IMR-90 (cell line): ENCODE results near the gene FOXI1. TPM values are rescaled to one million over a fixed set of nuclear protein-coding genes. Genes with fewer than 3 reads are reported as not detected.

ENCODE experiments used
- ATAC-seq: fragments of 200-7000 bp; cut with Tn5 transposase; 2 replicates; pipeline ENCODE4 v1.9.1; 2020; ENCODE audit warnings: low read depth, mild to moderate bottlenecking, moderate library complexity
- BruUV-seq: library from RNA; stranded (reverse); fragments of 400-500 nt; replicated peaks from 2 replicates; lab custom pipeline; 2021; lab: Mats Ljungman, UMichigan
- CTCF ChIA-PET: fragments of 300-600 bp; formaldehyde crosslinking; extraction: SDS; loops from one replicate; lab custom pipeline; 2021; ENCODE audit warnings: antibody characterized with exemption; lab: Yijun Ruan, JAX
- POLR2A ChIA-PET: fragments of 300-600 bp; sonication (Branson Sonifier 250); formaldehyde crosslinking; loops from one replicate; lab custom pipeline; 2022; ENCODE audit warnings: antibody characterized with exemption; ENCODE audit not compliant: unreplicated experiment; lab: Charles Lee
- DNase-seq: peaks from one replicate; pipeline ENCODE4 v3.0.0; 2013
- H2AFZ ChIP-seq: replicated peaks from 2 replicates; pipeline ENCODE3; 2013; ENCODE audit warnings: low read length, mild to moderate bottlenecking; ENCODE audit not compliant: poor library complexity
- H2AK5ac ChIP-seq: 2 replicates; pipeline ENCODE4 v1.6.1; 2013; ENCODE audit warnings: low read depth, low read length, inconsistent platforms
- H2AK9ac ChIP-seq: replicated peaks from 2 replicates; pipeline ENCODE3; 2013; ENCODE audit warnings: mild to moderate bottlenecking, low read depth, low read length, moderate library complexity; ENCODE audit not compliant: poor library complexity
- H2BK120ac ChIP-seq: 2 replicates; pipeline ENCODE4 v1.6.1; 2013; ENCODE audit warnings: low read depth, low read length, inconsistent platforms
- H2BK15ac ChIP-seq: 3 replicates; pipeline ENCODE4 v1.6.1; 2013; ENCODE audit warnings: low read depth, low read length, inconsistent platforms
- H2BK20ac ChIP-seq: 2 replicates; pipeline ENCODE4 v1.6.1; 2013; ENCODE audit warnings: low read depth, mild to moderate bottlenecking, inconsistent platforms, low read length, moderate library complexity
- H2BK5ac ChIP-seq: 2 replicates; pipeline ENCODE4 v1.6.1; 2013; ENCODE audit warnings: mild to moderate bottlenecking, low read depth, low read length, inconsistent platforms; ENCODE audit not compliant: poor library complexity, severe bottlenecking
- H3K14ac ChIP-seq: replicated peaks from 2 replicates; pipeline ENCODE4 v1.6.1; 2013; ENCODE audit warnings: low read depth, low read length, inconsistent platforms
- H3K18ac ChIP-seq: 2 replicates; pipeline ENCODE4 v1.6.1; 2013; ENCODE audit warnings: low read depth, low read length, control low read depth
- H3K23ac ChIP-seq: 2 replicates; pipeline ENCODE4 v1.6.1; 2013; ENCODE audit warnings: low read depth, low read length, inconsistent platforms
- H3K27ac ChIP-seq: 2 replicates; pipeline ENCODE4 v1.5.1; 2013; ENCODE audit warnings: mild to moderate bottlenecking, control low read depth, low read length; ENCODE audit not compliant: insufficient read depth
- H3K27me3 ChIP-seq: 2 replicates; pipeline ENCODE4 v1.6.1; 2013; ENCODE audit warnings: low read length; ENCODE audit not compliant: control insufficient read depth, insufficient read depth
- H3K36me3 ChIP-seq: 2 replicates; pipeline ENCODE4 v1.6.1; 2013; ENCODE audit warnings: low read length, mixed read lengths; ENCODE audit not compliant: control insufficient read depth, insufficient read depth
- H3K4ac ChIP-seq: 2 replicates; pipeline ENCODE4 v1.6.1; 2013; ENCODE audit warnings: low read depth, low read length, inconsistent platforms
- H3K4me1 ChIP-seq: 2 replicates; pipeline ENCODE4 v1.6.1; 2013; ENCODE audit warnings: low read length, mixed read lengths; ENCODE audit not compliant: control insufficient read depth, insufficient read depth
- H3K4me2 ChIP-seq: 2 replicates; pipeline ENCODE4 v1.6.1; 2013; ENCODE audit warnings: low read depth, mild to moderate bottlenecking, control low read depth, low read length, moderate library complexity
- H3K4me3 ChIP-seq: 2 replicates; pipeline ENCODE4 v1.5.1; 2013; ENCODE audit warnings: low read depth, mild to moderate bottlenecking, control low read depth, low read length, moderate library complexity; ENCODE audit not compliant: insufficient read depth
- H3K56ac ChIP-seq: 2 replicates; pipeline ENCODE4 v1.6.1; 2013; ENCODE audit warnings: low read length, inconsistent platforms; ENCODE audit not compliant: insufficient read depth; ENCODE audit errors: extremely low read depth
- H3K79me1 ChIP-seq, 2 experiments: 2 replicates each; pipeline ENCODE4 v1.6.1; 2013; ENCODE audit warnings: low read length in 2 of 2, inconsistent platforms in 1 of 2, low read depth in 1 of 2
- H3K9ac ChIP-seq: 2 replicates; pipeline ENCODE4 v1.6.1; 2013; ENCODE audit warnings: low read depth, low read length, control low read depth
- H3K9me1 ChIP-seq: 2 replicates; pipeline ENCODE4 v1.6.1; 2013; ENCODE audit warnings: low read length, inconsistent platforms; ENCODE audit not compliant: insufficient read depth
- H3K9me3 ChIP-seq: 2 replicates; pipeline ENCODE4 v1.6.1; 2013; ENCODE audit warnings: low read length; ENCODE audit not compliant: control insufficient read depth, insufficient read depth
- H4K20me1 ChIP-seq: 2 replicates; pipeline ENCODE4 v1.6.1; 2013; ENCODE audit warnings: low read length, inconsistent platforms; ENCODE audit not compliant: insufficient read depth
- H4K5ac ChIP-seq: 2 replicates; pipeline ENCODE4 v1.6.1; 2013; ENCODE audit warnings: mild to moderate bottlenecking, low read depth, low read length, control low read depth
- H4K8ac ChIP-seq, 2 experiments: 2 replicates each; pipeline ENCODE4 v1.6.1; 2013; ENCODE audit warnings: low read depth in 2 of 2, low read length in 2 of 2, control low read depth in 1 of 2, inconsistent platforms in 1 of 2
- H4K91ac ChIP-seq: 2 replicates; pipeline ENCODE4 v1.6.1; 2013; ENCODE audit warnings: low read depth, low read length, inconsistent platforms; ENCODE audit not compliant: insufficient read depth
- BHLHE40 ChIP-seq: fragments of 150-350 bp; IDR thresholded peaks from 2 replicates; pipeline ENCODE4 v1.6.1; 2016; ENCODE audit warnings: mild to moderate bottlenecking, low read depth, low read length
- ELK1 ChIP-seq: fragments of 150-350 bp; IDR thresholded peaks from 2 replicates; pipeline ENCODE4 v1.6.1; 2016; ENCODE audit warnings: low read depth, mild to moderate bottlenecking, low read length, moderate library complexity, borderline replicate concordance
- FOS ChIP-seq: fragments of 150-350 bp; IDR thresholded peaks from 2 replicates; pipeline ENCODE4 v1.6.1; 2016; ENCODE audit warnings: low read depth, low read length
- MAFK ChIP-seq: IDR thresholded peaks from 2 replicates; pipeline ENCODE4 v1.6.1; 2012; ENCODE audit warnings: low read depth, low read length, improper control_type of control experiment
- MAZ ChIP-seq: IDR thresholded peaks from 2 replicates; pipeline ENCODE4 v1.6.1; 2012; ENCODE audit warnings: low read depth, mild to moderate bottlenecking, low read length, improper control_type of control experiment, moderate library complexity, borderline replicate concordance
- NFE2L2 ChIP-seq: fragments of 150-350 bp; IDR thresholded peaks from 2 replicates; pipeline ENCODE4 v1.6.1; 2016; ENCODE audit warnings: low read depth, mild to moderate bottlenecking, low read length
- RAD21 ChIP-seq: IDR thresholded peaks from 2 replicates; pipeline ENCODE4 v1.6.1; 2012; ENCODE audit warnings: low read length, improper control_type of control experiment
- RFX5 ChIP-seq: IDR thresholded peaks from 2 replicates; pipeline ENCODE4 v1.8.0; 2012; ENCODE audit warnings: low read depth, mild to moderate bottlenecking, low read length, moderate library complexity
- USF2 ChIP-seq: fragments of 150-350 bp; IDR thresholded peaks from 2 replicates; pipeline ENCODE4 v1.6.1; 2017; ENCODE audit warnings: mild to moderate bottlenecking, antibody characterized with exemption, low read length, low read depth
- WGBS, 2 experiments: methylation state at CpG; one replicate each; pipeline versions ENCODE4 v1.1.5 to v1.1.7; 2013; ENCODE audit warnings: missing lambda C conversion rate in 2 of 2; ENCODE audit not compliant: insufficient read length in 1 of 2; ENCODE audit errors: extremely low coverage in 2 of 2; 5-methylcytosine and 5-hydroxymethylcytosine counted together
- dilution Hi-C: fragments of 300-500 bp; cut with HindIII; formaldehyde crosslinking; loops from one replicate; pipeline ENCODE4 v1.14.3; 2018; ENCODE audit warnings: low sequenced_read_pairs; ENCODE audit not compliant: unreplicated experiment
- in situ Hi-C: fragments of 300-500 bp; cut with MboI; formaldehyde crosslinking; loops from 3 replicates; pipeline ENCODE4 v1.14.3; 2019; ENCODE audit warnings: low sequenced_read_pairs, inconsistent platforms, mixed read lengths
- intact Hi-C: fragments of 100-400 bp; cut with micrococcal nuclease; formaldehyde crosslinking; loops from 2 replicates; pipeline ENCODE4 v1.10.0; 2022
- polyA plus RNA-seq, 3 experiments: library from polyadenylated mRNA; depleted of rRNA; stranded (reverse); fragments of >200 nt; gene quantifications; 2 replicates each; pipeline ENCODE4 v1.2.3, GENCODE V29; 2012; ENCODE audit warnings: low replicate concordance in 1 of 3
- total RNA-seq: library from RNA; depleted of rRNA; stranded (reverse); fragments of >200 nt; gene quantifications from 2 replicates; pipeline ENCODE4 v1.2.3, GENCODE V29; 2012

Gene FOXI1
- total and polyA plus RNA-seq, 2 of the 4 experiments (the other 2 are of a cell fraction), result not detected

- no peaks in the 10 kb centered on the region for H3K9me3 ChIP-seq
- H3K9me1 ChIP-seq, result no peaks in the 10 kb centered on the region
- H3K4me2 ChIP-seq, result no peak overlapping the region
- no peak overlapping the region for H3K14ac ChIP-seq
- H3K4me3 ChIP-seq, result no peak overlapping the region
- no peak overlapping the region for H4K91ac ChIP-seq
- H3K4ac ChIP-seq, result no peak overlapping the region
- ChIA-PET POLR2A (no interaction called here), CTCF (no interaction called here)
- H4K20me1 ChIP-seq, result no peaks in the 10 kb centered on the region
- no peak overlapping the region for H3K9ac ChIP-seq
- H2AFZ ChIP-seq, result no peak overlapping the region
- no peak overlapping the region for H2BK20ac ChIP-seq
- H2AK9ac ChIP-seq, result no peak overlapping the region
- in situ Hi-C loops (no loop called here), dilution Hi-C loops (no loop called here), intact Hi-C loops (no loop called here)
- H2BK15ac ChIP-seq, result no peak overlapping the region
- ATAC-seq (no peak), DNase-seq (no peak)
- no peak overlapping the region for H3K27ac ChIP-seq
- BruUV-seq, result no TSS peak
- no peak for TF ChIP-seq MAFK
- TF ChIP-seq MAZ, result no peak
- no peak for TF ChIP-seq USF2
- TF ChIP-seq ELK1, result no peak
- no peak for TF ChIP-seq RAD21
- TF ChIP-seq FOS, result no peak
- no peak for TF ChIP-seq RFX5
- no peak for TF ChIP-seq NFE2L2
- TF ChIP-seq BHLHE40, result no peak
- WGBS, 2 experiments, result no CpG with 5 or more reads among the region's 3 CpGs
- H2BK5ac ChIP-seq, result no peak overlapping the region
- no peaks in the 10 kb centered on the region for H3K36me3 ChIP-seq
- H3K27me3 ChIP-seq, result no peaks in the 10 kb centered on the region
- no peak overlapping the region for H4K8ac ChIP-seq
- H3K4me1 ChIP-seq, result no peaks in the 10 kb centered on the region
- no peak overlapping the region for H2BK120ac ChIP-seq
- no peak overlapping the region for H3K18ac ChIP-seq
- H3K79me1 ChIP-seq, result no peaks in the 10 kb centered on the region
- no peak overlapping the region for H2AK5ac ChIP-seq
- no peak overlapping the region for H3K23ac ChIP-seq
- no peak overlapping the region for H4K5ac ChIP-seq
- no peak overlapping the region for H3K56ac ChIP-seq
Observed at GRCh38 chr5:170136506-170136905, 30.8 kb downstream of the FOXI1 start.
